Muscle of leg (tissue), 11 donors: ENCODE results near the gene GBP3. TPM values are rescaled to one million over a fixed set of nuclear protein-coding genes. Genes with fewer than 3 reads are reported as not detected.
"Not testable (repeated sequence)": the region's sequence is repeated elsewhere in the genome, so short reads cannot be mapped to it uniquely, and the experiment has no call there.

Source experiments
- DNase-seq: peaks from one replicate; pipeline ENCODE4 v3.0.0; 2013
- H3K27ac ChIP-seq: one replicate; pipeline ENCODE4 v1.5.1; 2013; ENCODE audit warnings: mild to moderate bottlenecking, low read length, control low read depth
- H3K27me3 ChIP-seq: one replicate; pipeline ENCODE4 v1.6.1; 2013; ENCODE audit warnings: low read length; ENCODE audit not compliant: control insufficient read depth, insufficient read depth
- H3K36me3 ChIP-seq: one replicate; pipeline ENCODE4 v1.6.1; 2013; ENCODE audit warnings: low read length; ENCODE audit not compliant: control insufficient read depth, insufficient read depth
- H3K4me1 ChIP-seq: one replicate; pipeline ENCODE4 v1.6.1; 2013; ENCODE audit warnings: low read length; ENCODE audit not compliant: control insufficient read depth, insufficient read depth
- H3K4me3 ChIP-seq: one replicate; pipeline ENCODE4 v1.5.1; 2013; ENCODE audit warnings: low read length, control low read depth
- H3K9me3 ChIP-seq: replicated peaks from 2 replicates; pipeline ENCODE4 v1.6.1; 2013; ENCODE audit warnings: low read depth, low read length; ENCODE audit not compliant: control insufficient read depth
- WGBS: methylation state at CpG from one replicate; pipeline ENCODE4 v1.1.5; 2013; ENCODE audit warnings: missing lambda C conversion rate; ENCODE audit not compliant: insufficient coverage; 5-methylcytosine and 5-hydroxymethylcytosine counted together
- polyA plus RNA-seq, 8 donors: library from polyadenylated mRNA; unstranded; fragments of 120-200 nt; gene quantifications; one replicate each; pipeline versions ENCODE4 v1.2.1 to v1.2.3, GENCODE V29; 2013; ENCODE audit warnings: inconsistent platforms in 1 of 8, low replicate concordance in 1 of 8; ENCODE audit not compliant: insufficient read length in 8 of 8, insufficient read depth in 1 of 8
- total RNA-seq: library from RNA; stranded (reverse); fragments of 120-200 nt; gene quantifications from one replicate; pipeline ENCODE4 v1.2.4, GENCODE V29; 2013

GBP3 gene
- total and polyA plus RNA-seq, 9 donors: 1.3 to 4.5 (median 2.9) TPM

DNA sequence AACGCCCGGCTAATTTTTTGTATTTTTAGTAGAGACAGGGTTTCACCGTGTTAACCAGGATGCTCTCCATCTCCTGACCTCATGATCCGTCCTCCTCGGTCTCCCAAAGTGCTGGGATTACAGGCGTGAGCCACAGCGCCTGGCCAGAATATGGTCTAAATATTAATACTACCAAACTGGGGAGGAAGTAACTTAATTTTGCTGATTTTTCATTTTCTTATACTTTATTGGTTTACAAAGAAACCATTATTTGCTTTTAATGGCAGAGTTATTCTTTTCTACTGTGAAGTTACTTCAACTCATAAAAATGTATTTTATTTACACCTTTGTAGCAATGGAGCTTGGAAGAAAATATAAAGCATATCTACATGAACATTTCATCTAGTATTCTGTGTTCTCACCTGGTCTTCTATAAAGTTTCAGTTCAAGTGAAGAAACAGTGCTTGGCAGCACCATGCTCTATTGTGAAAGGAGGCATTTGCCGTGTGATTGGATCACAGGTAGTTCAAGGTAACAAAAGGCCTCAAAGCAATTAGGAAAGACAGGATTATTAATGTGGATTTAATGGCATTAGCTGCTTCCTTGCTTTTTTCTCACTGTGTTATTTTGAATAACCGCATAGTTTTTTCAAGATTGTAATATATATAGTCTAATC lies 28.8 kb upstream of the GBP3 start:
- H3K27ac ChIP-seq: no peak overlapping the region
- H3K36me3 ChIP-seq: peaks cover 11% of the 10 kb centered on the region
- no peaks in the 10 kb centered on the region for H3K4me1 ChIP-seq
- H3K9me3 ChIP-seq: no peaks in the 10 kb centered on the region
- no peak overlapping the region for H3K4me3 ChIP-seq
- DNase-seq: no peak
- WGBS: 85% methylated on average over 5 of the region's 9 CpGs
- H3K27me3 ChIP-seq: no peaks in the 10 kb centered on the region

DNA sequence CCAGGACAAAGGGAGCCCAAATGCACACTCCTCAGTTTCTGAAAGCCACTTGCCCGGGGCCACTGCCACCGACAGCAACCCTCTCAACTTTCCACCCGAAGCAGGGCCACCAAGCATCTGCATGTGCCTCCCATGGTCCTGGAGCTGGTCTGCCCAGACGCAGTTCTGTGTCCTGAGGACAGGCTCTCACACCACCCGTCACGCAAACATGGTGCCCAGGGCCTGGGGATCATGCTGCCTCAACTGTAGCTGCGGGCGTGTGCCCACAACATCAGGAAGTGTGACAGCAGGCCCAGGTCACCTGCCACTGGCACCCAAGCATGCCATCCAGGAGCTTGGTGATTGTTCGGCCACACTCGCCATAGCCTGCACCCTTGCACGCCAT lies 28.0 kb upstream of the GBP3 start:
- Histone ChIP-seq H3K27ac (no peak overlapping the region), H3K27me3 (no peaks in the 10 kb centered on the region), H3K4me3 (no peak overlapping the region), H3K4me1 (no peaks in the 10 kb centered on the region), H3K9me3 (no peaks in the 10 kb centered on the region), H3K36me3 (peaks cover 11% of the 10 kb centered on the region)
- WGBS: 96% methylated on average over 11 of the region's 11 CpGs
- DNase-seq: no peak

DNA sequence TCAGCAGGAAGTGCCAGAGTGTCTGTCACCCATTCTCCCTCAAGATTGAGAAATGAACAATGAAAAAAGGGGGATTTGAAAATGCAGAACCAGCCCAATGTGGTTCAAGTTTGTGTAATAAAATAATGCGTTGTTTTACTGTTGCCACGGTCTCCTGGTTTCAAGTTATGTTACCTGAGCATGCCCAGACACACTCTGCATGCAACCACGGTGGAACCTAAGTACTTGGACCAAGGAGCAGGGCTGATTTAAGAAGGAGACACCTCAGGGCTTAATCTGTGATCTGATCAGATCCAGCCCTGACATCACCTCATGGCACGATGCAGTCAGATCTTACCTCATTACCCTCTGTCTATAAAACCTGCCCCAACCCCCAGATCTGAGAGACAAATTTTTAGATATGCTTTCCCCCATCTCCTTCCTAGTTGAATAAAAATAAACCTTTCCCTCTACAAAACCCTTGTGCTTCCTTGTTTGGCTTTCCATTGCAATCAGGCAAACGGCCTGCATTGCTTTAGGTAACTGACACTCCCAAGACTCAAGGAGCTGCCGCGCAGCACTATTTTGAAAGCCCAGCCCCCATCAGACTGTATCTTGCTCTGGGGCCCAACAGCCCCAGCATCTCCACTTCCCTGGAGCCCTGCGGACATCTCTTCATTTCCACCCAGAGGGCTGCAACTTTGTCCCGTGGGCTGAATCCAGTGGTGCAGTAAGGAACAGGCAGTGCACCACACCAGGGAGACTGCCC lies 27.4 kb upstream of the GBP3 start:
- not testable (repeated sequence) for H3K4me3 ChIP-seq, H3K9me3 ChIP-seq, DNase-seq, H3K4me1 ChIP-seq, H3K27ac ChIP-seq, H3K27me3 ChIP-seq
- peaks cover 11% of the 10 kb centered on the region for H3K36me3 ChIP-seq
- 72% methylated on average over 9 of the region's 9 CpGs for WGBS

DNA sequence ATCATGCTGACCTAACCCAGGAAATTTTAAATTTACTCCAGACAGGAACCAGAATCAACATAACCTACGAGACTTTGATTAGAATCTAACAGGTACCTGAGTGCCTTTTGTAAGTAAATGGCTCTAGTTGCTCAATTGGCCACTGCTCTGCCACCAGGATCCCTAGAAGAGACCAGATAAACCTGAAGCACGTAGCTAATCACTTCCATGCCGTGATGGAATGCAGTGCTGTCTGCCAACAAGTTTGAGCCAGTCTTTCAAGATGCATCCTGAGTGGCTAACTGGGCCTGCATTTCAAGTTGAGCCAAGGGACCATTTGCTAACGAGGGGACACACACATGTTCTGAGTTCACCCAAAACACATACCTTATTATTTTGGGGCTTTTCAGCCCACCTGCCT lies 26.5 kb upstream of the GBP3 start:
- H3K4me1 ChIP-seq, H3K27me3 ChIP-seq, H3K9me3 ChIP-seq, H3K36me3 ChIP-seq, DNase-seq, H3K27ac ChIP-seq, H3K4me3 ChIP-seq: not testable (repeated sequence)
- WGBS: no CpG with 5 or more reads among the region's 4 CpGs

DNA sequence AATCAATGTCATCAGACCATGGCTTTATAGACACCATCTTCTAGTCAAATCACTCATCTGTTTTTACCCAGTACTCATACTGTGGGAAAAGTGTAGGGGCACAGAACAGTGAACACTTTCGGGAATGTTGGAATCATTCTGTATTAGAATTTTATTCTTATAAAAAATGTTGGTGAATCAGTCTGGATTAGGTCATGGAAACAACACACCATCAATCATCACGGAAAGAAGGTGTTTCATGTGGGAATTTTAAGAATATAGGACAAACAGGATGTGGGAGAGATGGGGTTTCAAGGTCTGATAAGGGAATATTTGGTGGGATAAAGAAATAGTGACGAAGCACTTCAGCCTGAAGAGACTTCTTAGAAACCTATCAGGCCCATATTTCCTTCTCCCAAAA lies 25.1 kb upstream of the GBP3 start:
- no CpG with 5 or more reads among the region's 3 CpGs for WGBS
- H3K9me3 ChIP-seq: peaks cover 7% of the 10 kb centered on the region
- no peaks in the 10 kb centered on the region for H3K27me3 ChIP-seq
- peaks cover 4% of the 10 kb centered on the region for H3K36me3 ChIP-seq
- H3K4me1 ChIP-seq: no peaks in the 10 kb centered on the region
- H3K27ac ChIP-seq: no peak overlapping the region
- H3K4me3 ChIP-seq: no peak overlapping the region
- DNase-seq: no peak

DNA sequence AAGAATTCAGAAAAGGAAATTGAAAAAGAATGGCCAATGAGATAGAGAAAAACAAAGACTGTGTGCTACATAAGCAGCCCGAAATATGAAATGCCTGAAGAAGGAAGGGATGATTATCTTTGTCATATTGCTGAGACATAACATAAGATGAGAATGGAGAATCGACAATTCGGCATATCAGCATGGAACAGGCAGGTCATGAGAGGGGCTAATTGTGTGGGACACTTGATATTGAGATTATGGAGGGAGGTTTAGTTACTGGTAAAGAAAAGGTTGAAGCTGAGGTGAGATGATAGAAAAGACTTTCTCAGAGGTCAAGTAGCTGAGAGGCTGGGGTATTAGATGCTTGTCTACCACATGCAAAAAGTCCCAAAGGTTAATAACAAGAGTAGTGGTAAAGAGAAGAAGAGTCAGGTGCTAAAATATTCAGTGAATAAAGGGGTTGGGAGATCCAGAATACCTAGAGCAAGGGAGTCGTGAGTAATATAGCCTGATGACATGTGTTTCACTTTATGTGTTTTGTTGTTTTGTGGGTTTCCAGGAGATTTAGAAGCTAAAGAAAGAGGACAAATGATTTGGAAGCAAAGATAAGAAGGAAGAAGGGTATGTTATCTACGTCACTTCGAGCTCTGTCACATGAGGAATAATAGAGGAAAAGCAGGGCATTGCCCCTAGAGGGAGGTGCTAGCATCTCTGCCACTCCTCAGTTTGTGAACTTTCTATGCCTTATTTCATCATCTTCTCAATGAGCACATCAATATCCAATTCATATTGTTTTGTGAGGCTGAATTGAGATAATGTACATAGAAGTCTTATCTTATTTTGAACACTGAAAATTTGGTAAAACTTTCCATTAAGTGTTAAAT lies 23.9 kb upstream of the GBP3 start:
- not testable (repeated sequence) for H3K4me3 ChIP-seq, H3K36me3 ChIP-seq, H3K27me3 ChIP-seq, H3K4me1 ChIP-seq, H3K27ac ChIP-seq, H3K9me3 ChIP-seq, DNase-seq
- WGBS: 86% methylated on average over 3 of the region's 6 CpGs

DNA sequence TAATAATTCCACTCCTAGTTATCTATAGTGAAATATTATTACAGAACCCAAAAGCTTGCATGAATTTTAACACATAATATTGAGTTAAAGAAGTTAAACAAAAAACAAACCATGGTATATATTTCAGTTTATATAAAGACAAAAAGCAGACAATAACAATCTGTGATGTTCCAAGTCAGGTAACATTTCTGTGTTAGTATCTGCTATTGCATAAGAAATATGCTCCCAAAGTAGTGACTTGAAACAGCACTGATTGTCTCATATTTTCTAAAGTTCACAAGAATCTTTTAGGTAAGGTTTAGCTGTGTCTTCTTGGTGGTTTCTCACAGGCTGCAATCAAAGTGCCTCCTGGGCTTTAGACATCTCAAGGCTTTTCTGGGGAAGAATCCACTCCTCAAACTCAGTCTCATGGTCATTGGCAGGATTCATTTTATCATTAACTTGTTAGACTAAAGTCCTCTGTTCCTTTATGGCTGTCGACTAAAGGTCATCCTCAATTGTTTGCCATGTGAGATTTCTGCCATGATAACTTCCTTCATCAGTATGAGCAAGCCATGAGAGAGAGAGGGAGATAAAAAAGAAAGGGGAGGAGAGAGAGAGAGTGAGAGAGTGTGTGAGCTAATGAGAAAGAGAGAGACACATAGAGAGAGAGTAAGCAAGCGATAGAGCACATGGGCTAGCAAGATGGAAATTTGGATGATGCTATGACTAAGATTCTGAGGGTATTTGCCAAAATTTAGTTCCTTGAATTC lies 22.5 kb upstream of the GBP3 start:
- no peak for DNase-seq
- Histone ChIP-seq H3K27ac (no peak overlapping the region), H3K9me3 (peaks cover 9% of the 10 kb centered on the region), H3K36me3 (no peaks in the 10 kb centered on the region), H3K4me1 (no peaks in the 10 kb centered on the region), H3K27me3 (no peaks in the 10 kb centered on the region), H3K4me3 (no peak overlapping the region)
- no CpG with 5 or more reads among the region's 2 CpGs for WGBS

DNA sequence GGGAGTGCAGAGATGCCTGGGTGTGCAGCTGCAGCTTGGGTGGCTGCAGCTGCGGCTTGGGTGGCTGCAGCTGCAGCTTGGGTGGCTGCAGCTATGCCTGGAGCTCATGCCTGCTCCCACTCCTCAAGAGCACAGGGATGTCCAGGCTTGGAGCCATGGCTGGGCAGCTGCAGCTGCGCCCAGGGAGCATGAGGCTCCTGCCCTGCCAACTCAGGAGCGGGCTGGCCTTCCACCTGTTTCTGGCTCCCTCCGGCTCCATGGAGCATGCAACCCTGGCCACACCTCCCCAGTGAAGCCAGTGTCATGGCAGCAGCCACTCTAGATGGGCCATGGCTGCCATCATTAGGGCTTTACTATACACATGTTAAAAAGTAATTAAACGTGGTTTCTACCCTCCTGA lies 21.3 kb upstream of the GBP3 start:
- Histone ChIP-seq H3K36me3 (no peaks in the 10 kb centered on the region), H3K27ac (no peak overlapping the region), H3K4me3 (no peak overlapping the region), H3K9me3 (peaks cover 9% of the 10 kb centered on the region), H3K27me3 (no peaks in the 10 kb centered on the region), H3K4me1 (no peaks in the 10 kb centered on the region)
- no peak for DNase-seq
- 84% methylated on average over 3 of the region's 5 CpGs for WGBS

DNA sequence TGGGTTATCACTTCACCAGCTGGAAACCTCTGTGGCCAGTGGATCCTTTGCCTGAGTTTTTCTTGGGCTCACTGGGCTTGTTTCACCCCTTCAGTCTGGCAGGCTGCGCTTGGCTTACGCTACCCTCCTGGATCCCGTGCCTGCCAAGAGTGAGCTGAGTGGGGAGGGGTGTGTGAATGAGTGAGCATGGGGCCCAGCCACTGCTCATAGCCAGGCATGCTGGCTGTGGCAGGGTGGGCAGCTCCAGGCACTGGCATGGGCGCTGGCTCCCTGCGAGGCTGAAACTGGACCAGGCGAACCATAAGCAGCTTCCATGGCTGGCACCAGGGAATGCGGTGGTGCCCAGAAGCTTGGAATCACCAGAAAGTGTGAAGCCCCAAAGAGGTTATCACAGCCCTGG lies 19.8 kb upstream of the GBP3 start:
- H3K27ac ChIP-seq: no peak overlapping the region
- no peaks in the 10 kb centered on the region for H3K27me3 ChIP-seq
- H3K36me3 ChIP-seq: no peaks in the 10 kb centered on the region
- DNase-seq: no peak
- H3K4me1 ChIP-seq: no peaks in the 10 kb centered on the region
- H3K9me3 ChIP-seq: peaks cover 9% of the 10 kb centered on the region
- no peak overlapping the region for H3K4me3 ChIP-seq
- WGBS: 84% methylated on average over 7 of the region's 7 CpGs

DNA sequence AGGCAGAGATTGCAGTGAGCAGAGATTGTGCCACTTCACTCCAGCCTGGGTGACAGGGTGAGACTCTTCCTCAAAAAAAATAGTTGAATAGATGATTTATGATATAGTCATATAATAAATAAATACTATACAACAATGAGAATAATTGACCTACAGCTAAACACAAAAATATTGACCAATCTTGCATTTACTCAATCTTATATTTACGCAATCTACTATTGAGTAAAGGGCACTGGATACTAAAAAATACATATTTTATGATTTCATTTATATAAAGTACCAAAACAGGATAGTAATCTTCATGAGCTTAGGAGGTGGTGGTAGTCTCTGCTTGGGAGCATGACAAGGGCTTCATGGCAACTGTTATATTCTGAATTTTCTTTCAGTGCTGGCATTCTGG lies 19.1 kb upstream of the GBP3 start:
- Histone ChIP-seq H3K27ac (no peak overlapping the region), H3K36me3 (no peaks in the 10 kb centered on the region), H3K4me3 (no peak overlapping the region), H3K9me3 (peaks cover 9% of the 10 kb centered on the region), H3K4me1 (no peaks in the 10 kb centered on the region), H3K27me3 (no peaks in the 10 kb centered on the region)
- no CpG with 5 or more reads among the region's 1 CpG for WGBS
- DNase-seq: no peak
